Stimulated activated naive CD4-positive, alpha-beta T cell (primary cell): ENCODE results near the gene CEP85L.

ENCODE experiments used
- DNase-seq, 6 experiments: peaks; one replicate each; lab custom pipeline; 2025; lab: John Stamatoyannopoulos, UW

The CEP85L gene

GRCh38 chr6:118651282-118652050, at the start of gene CEP85L:
CEP85L (minus strand) TSS chr6:118651591; CDS start chr6:118651269, 322 bp downstream.
- peak; percentile 80 to 90 (median 90) for DNase-seq

- DNase-seq: no peak
Observed at GRCh38 chr6:118700531-118700930, 49.1 kb upstream of the CEP85L start.

- DNase-seq: peak in 1 of 6 experiments; percentile 6
Observed at GRCh38 chr6:118697554-118697953, 46.2 kb upstream of the CEP85L start.

- DNase-seq: no peak
Observed at GRCh38 chr6:118696271-118696670, 44.9 kb upstream of the CEP85L start.

- DNase-seq: no peak
Observed at GRCh38 chr6:118693562-118693961, 42.2 kb upstream of the CEP85L start.

- no peak for DNase-seq
Observed at GRCh38 chr6:118685823-118686449, 34.5 kb upstream of the CEP85L start.

- DNase-seq: no peak
Observed at GRCh38 chr6:118683881-118684872, 32.8 kb upstream of the CEP85L start.

- peak in 1 of 6 experiments; percentile 6 for DNase-seq
Observed at GRCh38 chr6:118680452-118681095, 29.2 kb upstream of the CEP85L start.

- DNase-seq: no peak
Observed at GRCh38 chr6:118679327-118679901, 28.0 kb upstream of the CEP85L start.

- DNase-seq: no peak
Observed at GRCh38 chr6:118678866-118679265, 27.5 kb upstream of the CEP85L start.

GRCh38 chr6:118677193-118677592, 25.8 kb upstream of the CEP85L start:
- DNase-seq: no peak

GRCh38 chr6:118675225-118675624, 23.8 kb upstream of the CEP85L start:
- DNase-seq: no peak

GRCh38 chr6:118674772-118675171, 23.4 kb upstream of the CEP85L start:
- no peak for DNase-seq

- no peak for DNase-seq
Observed at GRCh38 chr6:118672678-118673077, 21.3 kb upstream of the CEP85L start.

GRCh38 chr6:118669561-118669960, 18.2 kb upstream of the CEP85L start:
- no peak for DNase-seq

GRCh38 chr6:118668761-118669385, 17.5 kb upstream of the CEP85L start:
- DNase-seq: no peak

GRCh38 chr6:118667988-118668387, 16.6 kb upstream of the CEP85L start:
- DNase-seq: no peak

GRCh38 chr6:118665011-118665410, 13.6 kb upstream of the CEP85L start:
- DNase-seq: no peak

- peak in 1 of 6 experiments; percentile 28 for DNase-seq
Observed at GRCh38 chr6:118663993-118664985, 12.9 kb upstream of the CEP85L start.

GRCh38 chr6:118661831-118662230, 10.4 kb upstream of the CEP85L start:
- no peak for DNase-seq
